Keratinocyte (primary cell): Measurements from ENCODE around the gene IDI1. TPM values are rescaled to one million over a fixed set of nuclear protein-coding genes. Genes with fewer than 3 reads are reported as not detected.

Experiments used
- DNase-seq: peaks from one replicate; pipeline ENCODE4 v3.0.0-alpha.2; 2011; ENCODE audit warnings: low read depth, missing footprints, low spot score
- FAIRE-seq: peaks from 2 replicates; lab custom pipeline; 2011; peaks lifted over from hg19 to GRCh38; lab: Jason Lieb, UNC
- H2AFZ ChIP-seq: 2 replicates; pipeline ENCODE4 v1.6.0; 2012; ENCODE audit warnings: low read length, control low read depth, inconsistent platforms; ENCODE audit not compliant: control insufficient read depth
- H3K27ac ChIP-seq: 2 replicates; pipeline ENCODE4 v1.5.1; 2011; ENCODE audit warnings: low read length; ENCODE audit not compliant: control insufficient read depth, insufficient read depth
- H3K27me3 ChIP-seq: 3 replicates; pipeline ENCODE4 v1.6.0; 2011; ENCODE audit warnings: low read length; ENCODE audit not compliant: control insufficient read depth, insufficient read depth; ENCODE audit errors: extremely low read depth
- H3K36me3 ChIP-seq, 2 experiments: 2 replicates in 1 of 2; 3 replicates in 1 of 2; pipeline ENCODE4 v1.5.1; 2011; ENCODE audit warnings: low read length in 2 of 2, mild to moderate bottlenecking in 1 of 2; ENCODE audit not compliant: control insufficient read depth in 2 of 2, insufficient read depth in 2 of 2; ENCODE audit errors: extremely low read depth in 1 of 2
- H3K4me1 ChIP-seq: 3 replicates; pipeline ENCODE4 v1.5.1; 2011; ENCODE audit warnings: low read length; ENCODE audit not compliant: control insufficient read depth, insufficient read depth; ENCODE audit errors: extremely low read depth
- H3K4me2 ChIP-seq: 3 replicates; pipeline ENCODE4 v1.6.0; 2011; ENCODE audit warnings: low read depth, low read length; ENCODE audit not compliant: control insufficient read depth, insufficient read depth; ENCODE audit errors: extremely low read depth
- H3K4me3 ChIP-seq, 3 experiments: fragments of 200-600 bp in 1 of 3; sonication (generic) in 1 of 3; 2 replicates in 2 of 3; 3 replicates in 1 of 3; pipeline ENCODE4 v1.5.1; 2011 to 2016; ENCODE audit warnings: low read length in 3 of 3, mild to moderate bottlenecking in 3 of 3, control low read depth in 2 of 3, inconsistent platforms in 1 of 3, low read depth in 1 of 3, mixed read lengths in 1 of 3, mixed run types in 1 of 3, moderate library complexity in 1 of 3; ENCODE audit not compliant: control insufficient read depth in 2 of 3, insufficient read depth in 2 of 3; ENCODE audit errors: extremely low read depth in 1 of 3
- H3K79me2 ChIP-seq: 2 replicates; pipeline ENCODE4 v1.6.0; 2012; ENCODE audit warnings: low read length; ENCODE audit not compliant: control insufficient read depth, insufficient read depth
- H3K9ac ChIP-seq: 3 replicates; pipeline ENCODE4 v1.6.0; 2011; ENCODE audit warnings: low read length; ENCODE audit not compliant: control insufficient read depth, insufficient read depth; ENCODE audit errors: extremely low read depth
- H3K9me1 ChIP-seq: 3 replicates; pipeline ENCODE4 v1.6.0; 2011; ENCODE audit warnings: low read length; ENCODE audit not compliant: control insufficient read depth, insufficient read depth; ENCODE audit errors: extremely low read depth
- H3K9me3 ChIP-seq: 2 replicates; pipeline ENCODE4 v1.5.1; 2012; ENCODE audit warnings: low read depth, low read length; ENCODE audit not compliant: control insufficient read depth
- H4K20me1 ChIP-seq: 3 replicates; pipeline ENCODE4 v1.6.0; 2011; ENCODE audit warnings: low read length; ENCODE audit not compliant: control insufficient read depth, insufficient read depth; ENCODE audit errors: extremely low read depth
- CTCF ChIP-seq, 3 experiments: IDR thresholded peaks in 1 of 3; conservative IDR thresholded peaks in 1 of 3; optimal IDR thresholded peaks in 1 of 3; 2 replicates in 2 of 3; 3 replicates in 1 of 3; pipeline versions ENCODE3 to v1.5.1; 2011; ENCODE audit warnings: low read length in 3 of 3, mild to moderate bottlenecking in 3 of 3, moderate library complexity in 2 of 3, control low read depth in 1 of 3, inconsistent platforms in 1 of 3; ENCODE audit not compliant: insufficient read depth in 2 of 3; ENCODE audit errors: extremely low read depth in 1 of 3
- EZH2 ChIP-seq: IDR thresholded peaks from one replicate; pipeline ENCODE4 v1.6.1; 2012; ENCODE audit warnings: inconsistent platforms, mild to moderate bottlenecking, low read length, moderate library complexity
- dilution Hi-C: fragments of 300-500 bp; cut with MboI; formaldehyde crosslinking; loops from one replicate; pipeline ENCODE4 v1.7.0; 2020; ENCODE audit warnings: low sequenced_read_pairs; ENCODE audit not compliant: extremely low pct_ligation_motif_present
- polyA plus RNA-seq, 5 experiments: library from polyadenylated mRNA; depleted of rRNA in 3 of 5; stranded (reverse) in 3 of 5; stranded (forward) in 1 of 5; unstranded in 1 of 5; fragments of >200 nt; gene quantifications; 1 replicate in 1 of 5; 2 replicates in 3 of 5; 3 replicates in 1 of 5; pipeline versions ENCODE4 v1.2.1 to v1.2.3, GENCODE V29; 2011 to 2012; ENCODE audit warnings: missing spikeins in 2 of 5, low read depth in 1 of 5, low replicate concordance in 1 of 5

IDI1 gene
- polyA plus RNA-seq, 1 donor (not counting 4 experiments of a cell fraction or from before 2014, with no cell fraction given) = 298 TPM

GRCh38 chr10:990808-991207, 58.1 kb downstream of the IDI1 start:
- dilution Hi-C loops = no loop called here
- Histone ChIP-seq H3K4me2 (peak overlapping the region; percentile 10), H3K9ac (no peak overlapping the region), H3K79me2 (peaks cover 74% of the 10 kb centered on the region), H3K4me3 (no peak overlapping the region), H3K27me3 (no peaks in the 10 kb centered on the region), H3K27ac (no peak overlapping the region), H3K36me3 (peaks cover 13 to 46% of the 10 kb centered on the region in 2 experiments), H3K4me1 (peaks cover 34% of the 10 kb centered on the region), H2AFZ (no peak overlapping the region), H3K9me1 (no peaks in the 10 kb centered on the region), H4K20me1 (peaks cover 25% of the 10 kb centered on the region), H3K9me3 (no peaks in the 10 kb centered on the region)
- FAIRE-seq (no peak), DNase-seq (no peak)
- TF ChIP-seq EZH2 = no peak
- TF ChIP-seq CTCF (optimal IDR thresholded peaks at IDR 0.05 in 1 of 3, IDR thresholded peaks at IDR 0.05 in 1 of 3, conservative IDR thresholded peaks at IDR 0.05 in 1 of 3; ENCODE audit: extremely low read depth in 1 of 3, insufficient read depth in 2 of 3, low read length in 3 of 3) = no peak

Other genes with a start within 250 kb of the IDI1 start
- 34.6 to 46.0 TPM (median 39.4 TPM) in 3 replicates for gene LARP4B, start 117.4 kb downstream of the IDI1 start, polyA plus RNA-seq
- gene GTPBP4, start 60.7 kb downstream of the IDI1 start, polyA plus RNA-seq = 41.0 to 70.4 TPM (median 62.8 TPM) in 3 replicates
- not detected in 3 replicates for gene IDI2, start 23.3 kb downstream of the IDI1 start, polyA plus RNA-seq
- 13.1 to 22.8 TPM (median 16.0 TPM) in 3 replicates for gene WDR37, start 7.3 kb upstream of the IDI1 start, polyA plus RNA-seq